Medulla oblongata (tissue), 1 donor: ENCODE data around the gene KIF16B.
"Not testable (repeated sequence)": the region's sequence is repeated elsewhere in the genome, so short reads cannot be mapped to it uniquely, and the experiment has no call there.

Experiments
- DNase-seq: peaks from one replicate; pipeline ENCODE4 v3.0.0-alpha.2; 2015; ENCODE audit errors: extremely low spot score

KIF16B gene

GRCh38 chr20:16589623-16590022, 16.4 kb upstream of the KIF16B start:
- DNase-seq, result no peak

DNA sequence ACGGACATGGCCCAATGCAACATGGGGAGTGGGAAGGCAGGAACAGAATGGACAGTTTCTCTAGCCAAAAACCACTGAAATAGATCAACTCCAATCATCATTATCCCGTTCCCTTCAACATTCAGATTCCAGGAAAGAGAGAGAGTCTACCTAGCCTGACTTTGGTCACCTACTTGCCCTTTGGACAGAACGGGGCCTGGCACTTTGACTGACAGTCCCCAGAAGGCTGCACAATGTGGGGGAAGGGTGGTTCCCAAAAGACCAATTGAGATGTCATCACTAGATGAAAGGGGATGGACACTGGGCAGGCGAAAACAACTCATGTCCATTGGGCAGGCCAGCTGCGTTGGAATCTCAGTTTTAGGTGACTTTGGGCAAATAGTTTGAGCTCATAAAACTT, 15.0 kb upstream of the KIF16B start:
- no peak for DNase-seq

DNA sequence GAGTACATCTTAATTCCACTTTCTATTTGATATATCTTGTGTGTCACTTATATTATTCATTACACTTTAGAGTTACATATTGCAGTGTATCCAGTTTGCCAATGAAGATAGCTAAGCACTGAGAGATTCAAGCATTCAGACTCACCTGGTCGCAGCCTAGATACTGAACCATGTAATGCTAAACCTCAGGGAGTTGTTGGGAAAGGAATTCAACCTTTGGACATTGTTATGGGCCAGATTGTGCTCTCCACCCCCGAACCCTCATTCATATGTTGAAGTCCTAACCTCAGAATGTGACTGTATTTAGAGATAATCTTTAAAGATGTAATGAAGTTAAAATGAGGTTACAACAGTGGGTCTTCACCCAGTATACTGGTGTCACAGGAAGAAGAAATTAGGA, 13.8 kb upstream of the KIF16B start:
- DNase-seq, result no peak

DNA sequence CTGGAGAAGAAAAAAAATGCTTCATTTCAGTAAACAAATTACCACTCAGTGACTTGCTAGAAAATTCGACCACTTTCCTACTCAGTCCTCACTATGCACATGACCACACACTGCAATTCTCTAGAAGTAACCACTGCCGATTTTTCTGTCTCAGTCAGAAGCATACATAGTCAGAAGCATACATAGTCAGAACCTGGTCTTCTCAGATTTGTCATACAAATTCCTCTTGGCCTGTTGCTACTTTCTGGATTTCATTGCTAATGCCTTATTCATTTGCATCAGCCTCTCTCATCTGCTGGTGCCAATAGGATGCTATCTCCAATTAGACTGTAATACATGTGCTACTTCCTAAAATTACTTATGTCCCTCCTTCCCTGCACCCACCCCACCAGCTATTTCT, 10.2 kb upstream of the KIF16B start:
- DNase-seq, result no peak

- DNase-seq, result no peak
These were observed 8.0 kb upstream of the KIF16B start for GRCh38 chr20:16581241-16581640.

- DNase-seq, result no peak
These were observed 7.4 kb upstream of the KIF16B start for GRCh38 chr20:16580620-16581019.

- DNase-seq, result no peak
These were observed 6.9 kb upstream of the KIF16B start for GRCh38 chr20:16580147-16580546.

DNA sequence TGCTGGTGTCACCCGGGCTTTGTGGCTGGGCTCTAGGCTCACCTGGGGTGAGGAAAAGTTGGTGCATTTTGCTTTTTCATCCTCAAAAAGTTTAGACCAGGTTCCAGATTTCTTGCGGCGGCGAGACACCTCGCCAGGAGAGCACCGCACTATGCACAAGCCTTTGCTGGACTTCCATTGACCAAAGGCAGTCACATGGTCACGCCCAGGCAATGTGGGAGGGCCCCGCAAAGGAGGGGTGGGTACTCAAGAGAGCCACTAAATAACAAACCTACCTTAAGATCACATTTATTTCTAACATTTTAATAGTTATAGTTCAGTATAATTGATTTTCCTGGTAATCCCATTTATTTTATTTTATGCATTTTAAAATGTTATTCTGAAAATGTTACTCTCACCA, 3.0 kb upstream of the KIF16B start:
- no peak for DNase-seq

- no peak for DNase-seq
These were observed 2.3 kb upstream of the KIF16B start for GRCh38 chr20:16575390-16576140.

DNA sequence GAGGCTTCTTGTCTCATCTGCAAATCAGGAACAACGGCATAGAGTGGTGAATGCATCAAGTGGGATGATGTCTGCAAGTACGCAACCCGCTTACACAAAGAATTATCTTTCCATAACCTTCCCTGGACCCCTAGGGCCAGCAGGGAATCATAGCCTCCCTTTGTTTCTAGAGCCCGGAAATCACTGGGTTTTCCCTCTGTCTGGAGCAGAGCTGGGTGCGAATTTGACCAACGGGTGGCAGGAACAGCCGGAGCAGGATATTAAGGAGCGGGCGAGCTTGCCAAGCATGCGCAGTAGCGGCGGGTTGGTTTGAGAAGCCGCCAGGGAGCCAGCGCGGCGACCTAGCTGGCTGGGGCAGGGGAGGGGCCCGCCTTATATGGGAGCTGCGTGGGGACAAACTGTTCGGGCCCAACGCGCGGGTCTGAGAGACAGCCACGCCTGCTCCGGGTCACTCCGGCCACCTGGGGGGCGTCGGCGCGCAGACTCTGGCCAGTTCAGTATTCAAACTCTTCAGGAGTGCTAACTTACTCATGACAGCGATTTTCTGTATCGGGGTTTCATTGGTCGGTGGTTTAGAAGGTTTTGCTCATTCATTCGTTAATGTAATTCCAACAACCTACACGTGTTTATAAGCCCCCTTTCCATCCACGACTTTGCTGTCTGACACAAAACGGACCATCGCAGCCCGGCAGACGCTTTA, 1.6 kb upstream of the KIF16B start:
- peak; percentile 83 for DNase-seq

DNA sequence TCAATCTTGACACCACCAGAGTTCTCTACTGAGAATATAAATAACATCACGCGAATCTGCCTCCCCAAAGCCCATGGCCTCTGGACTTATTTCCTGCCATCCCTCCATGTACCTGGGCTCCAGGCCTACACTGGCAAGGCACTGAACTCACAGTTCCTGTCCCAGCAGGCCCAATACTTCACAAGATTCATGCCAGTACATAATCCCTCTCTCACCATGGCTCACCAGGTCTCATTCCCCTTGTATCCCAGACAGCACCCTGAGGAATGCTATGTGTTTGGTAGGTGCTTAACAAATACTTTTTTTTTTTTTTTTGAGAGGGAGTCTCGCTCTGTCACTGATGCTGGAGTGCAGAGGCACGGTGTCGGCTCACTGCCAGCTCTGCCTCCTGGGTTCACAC, 1.9 kb downstream of the KIF16B start:
- DNase-seq, result no peak

DNA sequence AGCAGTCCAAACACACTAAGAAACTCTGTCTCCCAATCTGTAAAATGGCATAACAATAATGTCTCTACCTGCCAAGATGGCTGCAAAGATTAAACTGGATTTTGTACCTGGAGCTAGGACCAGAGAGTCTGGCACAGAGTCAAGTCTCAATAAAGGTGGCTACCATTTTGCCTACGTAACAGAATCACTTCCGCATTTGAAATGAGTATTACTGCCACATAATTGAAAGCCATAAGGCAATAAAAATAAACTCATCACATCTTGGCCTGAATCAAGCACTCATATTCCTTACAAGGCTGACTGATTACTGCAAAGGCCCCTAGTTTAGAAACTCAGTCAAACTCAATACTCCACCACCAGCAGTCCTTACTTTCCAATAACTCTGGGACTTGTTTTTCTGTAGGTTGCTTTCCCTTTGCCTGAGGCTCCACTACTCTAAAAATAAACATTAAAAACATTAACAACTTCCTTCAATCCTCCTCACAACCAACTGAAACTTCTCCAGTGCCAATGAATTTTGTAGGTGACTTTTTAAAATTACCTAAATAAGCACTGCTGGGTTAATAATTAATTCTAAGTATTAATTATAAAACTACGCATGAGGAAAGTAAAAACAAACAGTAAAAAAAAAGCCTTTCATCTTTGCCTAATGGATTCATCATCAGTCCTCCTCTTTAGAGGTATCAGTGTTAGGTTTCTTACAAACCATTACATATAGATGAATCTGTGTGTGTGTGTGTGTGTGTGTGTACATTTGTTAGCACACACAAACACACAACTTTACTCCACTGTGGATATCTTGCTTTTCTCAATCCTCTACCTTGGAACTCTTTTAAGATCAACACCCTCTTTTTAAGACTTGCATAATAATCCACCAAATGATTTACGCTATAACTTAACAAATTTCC, 3.7 kb downstream of the KIF16B start:
- no peak for DNase-seq

- DNase-seq, result no peak
These were observed 7.2 kb downstream of the KIF16B start for GRCh38 chr20:16566080-16566479.

DNA sequence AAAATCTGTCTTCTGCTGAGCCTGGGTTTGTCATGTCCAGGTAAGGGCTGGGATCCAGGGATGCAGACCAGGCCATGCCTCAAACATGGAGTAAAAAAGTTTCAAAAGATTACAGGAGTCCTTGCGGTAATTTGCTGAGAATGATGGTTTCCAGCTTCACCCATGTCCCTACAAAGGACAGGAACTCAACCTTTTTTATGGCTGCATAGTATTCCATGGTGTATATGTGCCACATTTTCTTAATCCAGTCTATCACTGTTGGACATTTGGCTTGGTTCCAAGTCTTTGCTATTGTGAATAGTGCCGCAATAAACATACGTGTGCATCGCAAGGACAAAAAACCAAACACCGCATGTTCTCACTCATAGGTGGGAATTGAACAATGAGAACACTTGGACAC, 9.2 kb downstream of the KIF16B start:
- not testable (repeated sequence) for DNase-seq

GRCh38 chr20:16563066-16563806, 10.0 kb downstream of the KIF16B start:
- no peak for DNase-seq

- no peak for DNase-seq
These were observed 11.0 kb downstream of the KIF16B start for GRCh38 chr20:16562259-16562658.

GRCh38 chr20:16560661-16561060, 12.6 kb downstream of the KIF16B start:
- no peak for DNase-seq

- DNase-seq, result no peak
These were observed 13.0 kb downstream of the KIF16B start for GRCh38 chr20:16560216-16560615.

GRCh38 chr20:16556301-16556700, 16.9 kb downstream of the KIF16B start:
- DNase-seq, result no peak

DNA sequence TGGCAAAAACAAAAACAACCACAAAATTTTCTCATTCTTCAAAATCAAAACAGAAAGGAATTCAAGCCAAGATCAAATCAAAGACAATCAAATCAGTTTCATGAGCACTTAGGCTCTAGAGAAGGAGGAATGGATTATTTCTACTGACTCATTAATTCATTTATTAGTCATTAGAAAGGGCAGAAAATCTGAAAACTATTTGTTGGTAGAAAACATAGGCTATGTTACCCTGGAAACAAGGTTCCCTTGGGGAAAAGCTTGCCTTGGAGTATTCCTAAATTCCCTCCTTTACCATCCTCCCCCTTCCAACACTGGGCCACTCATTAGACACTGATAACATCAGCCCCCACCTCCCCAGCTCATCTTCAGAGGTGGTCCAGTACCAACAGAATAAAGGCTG, 17.5 kb downstream of the KIF16B start:
- DNase-seq, result no peak

DNA sequence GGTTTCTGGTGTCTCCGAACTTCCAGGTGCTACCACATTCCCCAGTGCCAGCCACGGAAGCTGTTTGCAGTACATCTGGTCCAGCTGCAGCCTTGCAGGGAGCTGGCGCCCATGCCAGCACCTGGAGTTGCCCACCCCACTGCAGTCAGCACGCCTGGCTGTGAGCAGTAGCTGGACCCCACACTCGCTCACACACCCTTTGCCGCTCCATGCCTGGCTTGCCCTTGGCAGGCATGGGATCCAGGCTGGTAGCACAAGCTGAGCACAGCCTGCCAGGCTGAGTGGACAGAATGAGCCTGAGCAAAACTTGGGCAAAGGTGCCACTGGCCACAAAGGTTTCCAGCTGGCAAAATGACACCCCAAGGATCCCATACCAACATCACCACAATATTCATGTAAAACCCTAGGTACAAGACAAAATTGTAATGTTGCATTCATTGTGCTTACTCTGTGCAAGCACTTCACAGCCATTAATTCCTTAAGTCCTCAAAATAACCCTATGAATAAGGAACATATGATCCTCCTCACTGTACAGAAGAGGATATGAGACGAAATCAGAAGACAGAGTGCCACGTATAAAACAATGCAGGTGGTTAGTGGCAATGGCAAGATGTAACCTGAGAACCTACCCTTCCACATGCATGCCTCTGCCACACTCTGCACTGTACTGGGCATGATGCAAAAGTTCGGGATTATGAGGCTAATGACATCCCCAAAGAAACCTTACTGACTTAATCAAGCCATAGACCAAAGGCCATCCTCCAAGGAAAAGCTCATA, 18.3 kb downstream of the KIF16B start:
- DNase-seq, result no peak
